H1 (cell line): Measurements from ENCODE around the gene VSIG10L. TPM values are rescaled to one million over a fixed set of nuclear protein-coding genes. Genes with fewer than 3 reads are reported as not detected.

ENCODE experiments used
- MAFK ChIP-seq: IDR thresholded peaks from 2 replicates; pipeline ENCODE4 v1.6.1; 2012; ENCODE audit warnings: low read depth, mild to moderate bottlenecking, improper control_type of control experiment, low read length
- SIRT6 ChIP-seq: IDR thresholded peaks from one replicate; pipeline ENCODE4 v1.7.1; 2012; ENCODE audit warnings: low read length, inconsistent platforms
- SP1 ChIP-seq: IDR thresholded peaks from 2 replicates; pipeline ENCODE4 v1.6.1; 2011; ENCODE audit warnings: low read depth, low read length
- SRF ChIP-seq: IDR thresholded peaks from 2 replicates; pipeline ENCODE4 v1.6.1; 2011; ENCODE audit warnings: mild to moderate bottlenecking, low read depth, low read length, moderate library complexity
- TAF1 ChIP-seq: IDR thresholded peaks from 2 replicates; pipeline ENCODE4 v1.6.1; 2011; ENCODE audit warnings: mild to moderate bottlenecking, low read depth, low read length
- TAF7 ChIP-seq: optimal IDR thresholded peaks from 2 replicates; pipeline ENCODE3; 2011; ENCODE audit warnings: low read depth, mild to moderate bottlenecking, inconsistent platforms, low read length, moderate library complexity, borderline replicate concordance
- polyA plus RNA-seq, 7 experiments: library from polyadenylated mRNA; depleted of rRNA in 3 of 7; stranded (reverse) in 5 of 7; unstranded in 2 of 7; fragments of >200 nt in 5 of 7; fragments of 200-250 nt in 2 of 7; gene quantifications; 1 replicate in 5 of 7; 2 replicates in 1 of 7; 4 replicates in 1 of 7; pipeline versions ENCODE4 v1.2.1 to v1.2.3, GENCODE V29; 2011 to 2013; ENCODE audit warnings: missing spikeins in 2 of 7, mixed read lengths in 2 of 7
- total RNA-seq: library from RNA; stranded (reverse); fragmentation: NEBNext Ultra II Directional; extraction: Animal tissue kit (Norgen Biotek cat#: 25700); gene quantifications from 2 replicates; pipeline ENCODE4 v1.2.1, GENCODE V29; 2021
- TF ChIP-seq, protein P1 (sequence below), 3 experiments: IDR thresholded peaks; 1 replicate in 2 of 3; 2 replicates in 1 of 3; pipeline versions ENCODE4 v1.5.1 to v1.6.1; 2011; ENCODE audit warnings: low read length in 3 of 3, mild to moderate bottlenecking in 3 of 3, inconsistent platforms in 2 of 3, low read depth in 1 of 3, moderate library complexity in 1 of 3; ENCODE audit not compliant: insufficient read depth in 1 of 3; ENCODE audit errors: control extremely low read depth in 1 of 3
- TF ChIP-seq, protein P2 (sequence below): fragments of 300-600 bp; sonication (generic); IDR thresholded peaks from 2 replicates; pipeline ENCODE4 v1.7.1; 2012; ENCODE audit warnings: low read length, moderate library complexity, mild to moderate bottlenecking, inconsistent platforms; ENCODE audit not compliant: insufficient replicate concordance

The VSIG10L gene
- total and polyA plus RNA-seq, 2 of the 8 experiments (the other 6 are each of a cell fraction or from before 2014, with no cell fraction given): 10.3 to 10.4 TPM

DNA sequence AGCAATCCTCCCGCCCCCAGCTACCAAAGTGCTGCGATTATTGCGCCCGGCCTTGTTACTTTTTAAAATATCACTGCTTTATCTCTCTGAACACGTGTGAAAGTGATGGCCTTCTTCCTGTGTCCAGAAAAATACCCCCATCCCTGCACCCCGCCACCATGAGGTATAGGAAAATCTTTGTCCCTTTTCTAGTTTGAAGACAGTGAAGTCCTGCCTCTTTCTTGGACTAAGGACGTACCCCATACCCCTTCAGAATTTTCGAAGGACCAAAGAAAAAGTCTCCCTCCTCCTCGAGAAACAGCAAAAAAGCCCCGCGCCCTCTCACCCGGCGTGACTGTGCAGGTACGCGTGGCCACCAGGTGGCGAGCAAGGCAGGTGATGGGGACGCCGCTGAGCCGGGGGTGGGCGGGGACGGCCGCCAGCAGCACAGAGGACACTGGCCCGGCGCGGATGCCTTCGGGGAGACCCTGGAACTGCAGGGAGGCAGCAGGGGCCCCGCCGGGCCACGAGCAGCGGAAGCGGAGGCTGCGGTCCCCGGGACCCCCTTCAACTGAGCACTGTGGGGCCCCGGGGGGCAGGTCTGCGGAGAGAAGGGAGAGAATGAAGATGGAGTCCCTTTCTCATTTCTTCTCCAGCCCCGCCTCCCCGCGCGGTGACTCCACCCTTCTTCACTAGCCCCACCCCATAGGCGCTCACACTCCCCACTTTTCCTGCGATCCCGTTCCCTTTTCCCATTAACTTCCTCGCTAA, 3.2 kb downstream of the VSIG10L start (continued):
- TF ChIP-seq, protein P1, sequence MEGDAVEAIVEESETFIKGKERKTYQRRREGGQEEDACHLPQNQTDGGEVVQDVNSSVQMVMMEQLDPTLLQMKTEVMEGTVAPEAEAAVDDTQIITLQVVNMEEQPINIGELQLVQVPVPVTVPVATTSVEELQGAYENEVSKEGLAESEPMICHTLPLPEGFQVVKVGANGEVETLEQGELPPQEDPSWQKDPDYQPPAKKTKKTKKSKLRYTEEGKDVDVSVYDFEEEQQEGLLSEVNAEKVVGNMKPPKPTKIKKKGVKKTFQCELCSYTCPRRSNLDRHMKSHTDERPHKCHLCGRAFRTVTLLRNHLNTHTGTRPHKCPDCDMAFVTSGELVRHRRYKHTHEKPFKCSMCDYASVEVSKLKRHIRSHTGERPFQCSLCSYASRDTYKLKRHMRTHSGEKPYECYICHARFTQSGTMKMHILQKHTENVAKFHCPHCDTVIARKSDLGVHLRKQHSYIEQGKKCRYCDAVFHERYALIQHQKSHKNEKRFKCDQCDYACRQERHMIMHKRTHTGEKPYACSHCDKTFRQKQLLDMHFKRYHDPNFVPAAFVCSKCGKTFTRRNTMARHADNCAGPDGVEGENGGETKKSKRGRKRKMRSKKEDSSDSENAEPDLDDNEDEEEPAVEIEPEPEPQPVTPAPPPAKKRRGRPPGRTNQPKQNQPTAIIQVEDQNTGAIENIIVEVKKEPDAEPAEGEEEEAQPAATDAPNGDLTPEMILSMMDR (IDR thresholded peaks at IDR 0.05; ENCODE audit: control extremely low read depth in 1 of 3, insufficient read depth in 1 of 3, low read depth in 1 of 3, low read length in 3 of 3): peak; percentile 81 to 94 (median 88)
- TF ChIP-seq MAFK: no peak
- TF ChIP-seq, protein P2, sequence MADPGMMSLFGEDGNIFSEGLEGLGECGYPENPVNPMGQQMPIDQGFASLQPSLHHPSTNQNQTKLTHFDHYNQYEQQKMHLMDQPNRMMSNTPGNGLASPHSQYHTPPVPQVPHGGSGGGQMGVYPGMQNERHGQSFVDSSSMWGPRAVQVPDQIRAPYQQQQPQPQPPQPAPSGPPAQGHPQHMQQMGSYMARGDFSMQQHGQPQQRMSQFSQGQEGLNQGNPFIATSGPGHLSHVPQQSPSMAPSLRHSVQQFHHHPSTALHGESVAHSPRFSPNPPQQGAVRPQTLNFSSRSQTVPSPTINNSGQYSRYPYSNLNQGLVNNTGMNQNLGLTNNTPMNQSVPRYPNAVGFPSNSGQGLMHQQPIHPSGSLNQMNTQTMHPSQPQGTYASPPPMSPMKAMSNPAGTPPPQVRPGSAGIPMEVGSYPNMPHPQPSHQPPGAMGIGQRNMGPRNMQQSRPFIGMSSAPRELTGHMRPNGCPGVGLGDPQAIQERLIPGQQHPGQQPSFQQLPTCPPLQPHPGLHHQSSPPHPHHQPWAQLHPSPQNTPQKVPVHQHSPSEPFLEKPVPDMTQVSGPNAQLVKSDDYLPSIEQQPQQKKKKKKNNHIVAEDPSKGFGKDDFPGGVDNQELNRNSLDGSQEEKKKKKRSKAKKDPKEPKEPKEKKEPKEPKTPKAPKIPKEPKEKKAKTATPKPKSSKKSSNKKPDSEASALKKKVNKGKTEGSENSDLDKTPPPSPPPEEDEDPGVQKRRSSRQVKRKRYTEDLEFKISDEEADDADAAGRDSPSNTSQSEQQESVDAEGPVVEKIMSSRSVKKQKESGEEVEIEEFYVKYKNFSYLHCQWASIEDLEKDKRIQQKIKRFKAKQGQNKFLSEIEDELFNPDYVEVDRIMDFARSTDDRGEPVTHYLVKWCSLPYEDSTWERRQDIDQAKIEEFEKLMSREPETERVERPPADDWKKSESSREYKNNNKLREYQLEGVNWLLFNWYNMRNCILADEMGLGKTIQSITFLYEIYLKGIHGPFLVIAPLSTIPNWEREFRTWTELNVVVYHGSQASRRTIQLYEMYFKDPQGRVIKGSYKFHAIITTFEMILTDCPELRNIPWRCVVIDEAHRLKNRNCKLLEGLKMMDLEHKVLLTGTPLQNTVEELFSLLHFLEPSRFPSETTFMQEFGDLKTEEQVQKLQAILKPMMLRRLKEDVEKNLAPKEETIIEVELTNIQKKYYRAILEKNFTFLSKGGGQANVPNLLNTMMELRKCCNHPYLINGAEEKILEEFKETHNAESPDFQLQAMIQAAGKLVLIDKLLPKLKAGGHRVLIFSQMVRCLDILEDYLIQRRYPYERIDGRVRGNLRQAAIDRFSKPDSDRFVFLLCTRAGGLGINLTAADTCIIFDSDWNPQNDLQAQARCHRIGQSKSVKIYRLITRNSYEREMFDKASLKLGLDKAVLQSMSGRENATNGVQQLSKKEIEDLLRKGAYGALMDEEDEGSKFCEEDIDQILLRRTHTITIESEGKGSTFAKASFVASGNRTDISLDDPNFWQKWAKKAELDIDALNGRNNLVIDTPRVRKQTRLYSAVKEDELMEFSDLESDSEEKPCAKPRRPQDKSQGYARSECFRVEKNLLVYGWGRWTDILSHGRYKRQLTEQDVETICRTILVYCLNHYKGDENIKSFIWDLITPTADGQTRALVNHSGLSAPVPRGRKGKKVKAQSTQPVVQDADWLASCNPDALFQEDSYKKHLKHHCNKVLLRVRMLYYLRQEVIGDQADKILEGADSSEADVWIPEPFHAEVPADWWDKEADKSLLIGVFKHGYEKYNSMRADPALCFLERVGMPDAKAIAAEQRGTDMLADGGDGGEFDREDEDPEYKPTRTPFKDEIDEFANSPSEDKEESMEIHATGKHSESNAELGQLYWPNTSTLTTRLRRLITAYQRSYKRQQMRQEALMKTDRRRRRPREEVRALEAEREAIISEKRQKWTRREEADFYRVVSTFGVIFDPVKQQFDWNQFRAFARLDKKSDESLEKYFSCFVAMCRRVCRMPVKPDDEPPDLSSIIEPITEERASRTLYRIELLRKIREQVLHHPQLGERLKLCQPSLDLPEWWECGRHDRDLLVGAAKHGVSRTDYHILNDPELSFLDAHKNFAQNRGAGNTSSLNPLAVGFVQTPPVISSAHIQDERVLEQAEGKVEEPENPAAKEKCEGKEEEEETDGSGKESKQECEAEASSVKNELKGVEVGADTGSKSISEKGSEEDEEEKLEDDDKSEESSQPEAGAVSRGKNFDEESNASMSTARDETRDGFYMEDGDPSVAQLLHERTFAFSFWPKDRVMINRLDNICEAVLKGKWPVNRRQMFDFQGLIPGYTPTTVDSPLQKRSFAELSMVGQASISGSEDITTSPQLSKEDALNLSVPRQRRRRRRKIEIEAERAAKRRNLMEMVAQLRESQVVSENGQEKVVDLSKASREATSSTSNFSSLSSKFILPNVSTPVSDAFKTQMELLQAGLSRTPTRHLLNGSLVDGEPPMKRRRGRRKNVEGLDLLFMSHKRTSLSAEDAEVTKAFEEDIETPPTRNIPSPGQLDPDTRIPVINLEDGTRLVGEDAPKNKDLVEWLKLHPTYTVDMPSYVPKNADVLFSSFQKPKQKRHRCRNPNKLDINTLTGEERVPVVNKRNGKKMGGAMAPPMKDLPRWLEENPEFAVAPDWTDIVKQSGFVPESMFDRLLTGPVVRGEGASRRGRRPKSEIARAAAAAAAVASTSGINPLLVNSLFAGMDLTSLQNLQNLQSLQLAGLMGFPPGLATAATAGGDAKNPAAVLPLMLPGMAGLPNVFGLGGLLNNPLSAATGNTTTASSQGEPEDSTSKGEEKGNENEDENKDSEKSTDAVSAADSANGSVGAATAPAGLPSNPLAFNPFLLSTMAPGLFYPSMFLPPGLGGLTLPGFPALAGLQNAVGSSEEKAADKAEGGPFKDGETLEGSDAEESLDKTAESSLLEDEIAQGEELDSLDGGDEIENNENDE: no peak
- TF ChIP-seq SRF: no peak
- peak; percentile 20; the same call in 1 of the 2 replicates for TF ChIP-seq TAF1
- no peak for TF ChIP-seq SIRT6
- no peak for TF ChIP-seq TAF7
- TF ChIP-seq SP1: no peak; the same call in 1 of the 2 replicates
